ENCODE results near the gene P2RY12. TPM values are rescaled to one million over a fixed set of nuclear protein-coding genes. Genes with fewer than 3 reads are reported as not detected.

The P2RY12 gene
- total and polyA plus RNA-seq, 2 of the 8 experiments (the other 6 are each of a cell fraction or from before 2014, with no cell fraction given): not detected

DNA sequence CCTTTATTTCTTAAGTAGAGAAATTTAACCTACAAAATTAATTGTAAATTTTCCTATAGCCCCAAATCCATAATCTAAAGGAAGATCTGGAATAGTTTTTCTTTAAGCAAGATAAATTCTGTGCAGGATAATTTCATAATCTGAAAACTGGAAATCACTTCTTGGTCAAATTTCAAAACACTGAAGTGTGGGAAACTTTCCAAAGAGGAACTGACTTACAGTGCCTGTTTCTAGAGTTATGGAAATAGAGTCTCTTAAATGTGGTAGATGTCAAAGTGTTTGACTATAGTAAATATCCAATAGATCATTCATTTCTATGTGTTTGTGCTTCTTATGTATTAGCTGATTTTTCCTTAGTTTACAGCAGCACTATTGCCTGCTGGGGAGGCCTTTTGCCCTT is 53.7 kb downstream of the P2RY12 start:
- no peaks in the 10 kb centered on the region for H3K36me3 ChIP-seq (ENCODE audit: control insufficient read depth in 2 of 4, insufficient read depth in 4 of 4, low read length in 3 of 4)
- H3K4ac ChIP-seq (replicated peaks; ENCODE audit: insufficient read length, low read depth, low read length): no peak overlapping the region
- no peak overlapping the region for H3K4me2 ChIP-seq (ENCODE audit: insufficient read depth in 1 of 2, low read depth in 2 of 2, low read length in 2 of 2)
- no peak overlapping the region for H2AFZ ChIP-seq (ENCODE audit: low read length)
- H3K23me2 ChIP-seq (ENCODE audit: low read depth, low read length): no peaks in the 10 kb centered on the region
- DNase-seq (ENCODE audit: low read depth in 1 of 2, low spot score in 2 of 2) (no peak), FAIRE-seq (no peak)
- no peaks in the 10 kb centered on the region; a peak in 2 of 7 replicates for H3K4me1 ChIP-seq (replicated peaks in 1 of 4; ENCODE audit: control insufficient read depth in 3 of 4, insufficient read depth in 4 of 4, low read length in 3 of 4)
- no peaks in the 10 kb centered on the region for H3K79me2 ChIP-seq (ENCODE audit: control insufficient read depth in 1 of 2, insufficient read depth in 2 of 2, low read length in 2 of 2)
- no peak overlapping the region for H3K14ac ChIP-seq (ENCODE audit: insufficient read length)
- no peak overlapping the region for H4K8ac ChIP-seq (ENCODE audit: extremely low read depth, insufficient read depth, low read length)
- H2BK20ac ChIP-seq (ENCODE audit: low read length): no peak overlapping the region
- H2BK12ac ChIP-seq (ENCODE audit: low read depth, low read length): no peak overlapping the region
- H2BK120ac ChIP-seq (replicated peaks; ENCODE audit: low read depth, low read length): no peak overlapping the region
- H2BK15ac ChIP-seq (ENCODE audit: low read length): no peak overlapping the region
- no peaks in the 10 kb centered on the region for H3K9me3 ChIP-seq (ENCODE audit: insufficient read depth in 2 of 2, low read depth in 1 of 2, low read length in 1 of 2)
- no peak overlapping the region for H4K91ac ChIP-seq (replicated peaks; ENCODE audit: insufficient read length, low read length)
- no peak overlapping the region for H3K9ac ChIP-seq (replicated peaks in 1 of 4; ENCODE audit: extremely low read depth in 1 of 4, low read depth in 3 of 4, low read length in 3 of 4)
- H4K5ac ChIP-seq (ENCODE audit: insufficient read length, low read depth, low read length): no peak overlapping the region
- no peak overlapping the region for H3K23ac ChIP-seq (ENCODE audit: insufficient read length)
- ChIA-PET POLR2A (ENCODE audit: partially characterized antibody) (no interaction called here), CTCF (ENCODE audit: partially characterized antibody) (interaction anchor here (0.9 to 1.8 kb wide), 2 partner anchors 14 to 25 kb away, joined by 3 to 4 read pairs; partner anchors contain the start of gene GPR87)
- H3K27ac ChIP-seq (ENCODE audit: low read depth, low read length): no peak overlapping the region
- H4K20me1 ChIP-seq (replicated peaks in 1 of 2; ENCODE audit: control insufficient read depth in 1 of 2, insufficient read depth in 2 of 2, low read length in 2 of 2): no peaks in the 10 kb centered on the region
- no peaks in the 10 kb centered on the region for H3K79me1 ChIP-seq (ENCODE audit: low read depth, low read length)
- H3K56ac ChIP-seq (replicated peaks; ENCODE audit: insufficient read length, low read depth, low read length): no peak overlapping the region
- no peak overlapping the region for H2AK5ac ChIP-seq (ENCODE audit: low read depth, low read length)
- no peak overlapping the region for H3K4me3 ChIP-seq (ENCODE audit: extremely low read depth in 1 of 4, insufficient read depth in 2 of 4, low read depth in 3 of 4, low read length in 4 of 4)
- H3K27me3 ChIP-seq (replicated peaks in 1 of 4; ENCODE audit: control insufficient read depth in 3 of 4, extremely low read depth in 1 of 4, insufficient read depth in 3 of 4, low read length in 3 of 4): no peaks in the 10 kb centered on the region
- H3K18ac ChIP-seq (ENCODE audit: extremely low read depth, low read length): no peak overlapping the region
- H2BK5ac ChIP-seq (ENCODE audit: low read depth, low read length): no peak overlapping the region
- TF ChIP-seq, protein P1, sequence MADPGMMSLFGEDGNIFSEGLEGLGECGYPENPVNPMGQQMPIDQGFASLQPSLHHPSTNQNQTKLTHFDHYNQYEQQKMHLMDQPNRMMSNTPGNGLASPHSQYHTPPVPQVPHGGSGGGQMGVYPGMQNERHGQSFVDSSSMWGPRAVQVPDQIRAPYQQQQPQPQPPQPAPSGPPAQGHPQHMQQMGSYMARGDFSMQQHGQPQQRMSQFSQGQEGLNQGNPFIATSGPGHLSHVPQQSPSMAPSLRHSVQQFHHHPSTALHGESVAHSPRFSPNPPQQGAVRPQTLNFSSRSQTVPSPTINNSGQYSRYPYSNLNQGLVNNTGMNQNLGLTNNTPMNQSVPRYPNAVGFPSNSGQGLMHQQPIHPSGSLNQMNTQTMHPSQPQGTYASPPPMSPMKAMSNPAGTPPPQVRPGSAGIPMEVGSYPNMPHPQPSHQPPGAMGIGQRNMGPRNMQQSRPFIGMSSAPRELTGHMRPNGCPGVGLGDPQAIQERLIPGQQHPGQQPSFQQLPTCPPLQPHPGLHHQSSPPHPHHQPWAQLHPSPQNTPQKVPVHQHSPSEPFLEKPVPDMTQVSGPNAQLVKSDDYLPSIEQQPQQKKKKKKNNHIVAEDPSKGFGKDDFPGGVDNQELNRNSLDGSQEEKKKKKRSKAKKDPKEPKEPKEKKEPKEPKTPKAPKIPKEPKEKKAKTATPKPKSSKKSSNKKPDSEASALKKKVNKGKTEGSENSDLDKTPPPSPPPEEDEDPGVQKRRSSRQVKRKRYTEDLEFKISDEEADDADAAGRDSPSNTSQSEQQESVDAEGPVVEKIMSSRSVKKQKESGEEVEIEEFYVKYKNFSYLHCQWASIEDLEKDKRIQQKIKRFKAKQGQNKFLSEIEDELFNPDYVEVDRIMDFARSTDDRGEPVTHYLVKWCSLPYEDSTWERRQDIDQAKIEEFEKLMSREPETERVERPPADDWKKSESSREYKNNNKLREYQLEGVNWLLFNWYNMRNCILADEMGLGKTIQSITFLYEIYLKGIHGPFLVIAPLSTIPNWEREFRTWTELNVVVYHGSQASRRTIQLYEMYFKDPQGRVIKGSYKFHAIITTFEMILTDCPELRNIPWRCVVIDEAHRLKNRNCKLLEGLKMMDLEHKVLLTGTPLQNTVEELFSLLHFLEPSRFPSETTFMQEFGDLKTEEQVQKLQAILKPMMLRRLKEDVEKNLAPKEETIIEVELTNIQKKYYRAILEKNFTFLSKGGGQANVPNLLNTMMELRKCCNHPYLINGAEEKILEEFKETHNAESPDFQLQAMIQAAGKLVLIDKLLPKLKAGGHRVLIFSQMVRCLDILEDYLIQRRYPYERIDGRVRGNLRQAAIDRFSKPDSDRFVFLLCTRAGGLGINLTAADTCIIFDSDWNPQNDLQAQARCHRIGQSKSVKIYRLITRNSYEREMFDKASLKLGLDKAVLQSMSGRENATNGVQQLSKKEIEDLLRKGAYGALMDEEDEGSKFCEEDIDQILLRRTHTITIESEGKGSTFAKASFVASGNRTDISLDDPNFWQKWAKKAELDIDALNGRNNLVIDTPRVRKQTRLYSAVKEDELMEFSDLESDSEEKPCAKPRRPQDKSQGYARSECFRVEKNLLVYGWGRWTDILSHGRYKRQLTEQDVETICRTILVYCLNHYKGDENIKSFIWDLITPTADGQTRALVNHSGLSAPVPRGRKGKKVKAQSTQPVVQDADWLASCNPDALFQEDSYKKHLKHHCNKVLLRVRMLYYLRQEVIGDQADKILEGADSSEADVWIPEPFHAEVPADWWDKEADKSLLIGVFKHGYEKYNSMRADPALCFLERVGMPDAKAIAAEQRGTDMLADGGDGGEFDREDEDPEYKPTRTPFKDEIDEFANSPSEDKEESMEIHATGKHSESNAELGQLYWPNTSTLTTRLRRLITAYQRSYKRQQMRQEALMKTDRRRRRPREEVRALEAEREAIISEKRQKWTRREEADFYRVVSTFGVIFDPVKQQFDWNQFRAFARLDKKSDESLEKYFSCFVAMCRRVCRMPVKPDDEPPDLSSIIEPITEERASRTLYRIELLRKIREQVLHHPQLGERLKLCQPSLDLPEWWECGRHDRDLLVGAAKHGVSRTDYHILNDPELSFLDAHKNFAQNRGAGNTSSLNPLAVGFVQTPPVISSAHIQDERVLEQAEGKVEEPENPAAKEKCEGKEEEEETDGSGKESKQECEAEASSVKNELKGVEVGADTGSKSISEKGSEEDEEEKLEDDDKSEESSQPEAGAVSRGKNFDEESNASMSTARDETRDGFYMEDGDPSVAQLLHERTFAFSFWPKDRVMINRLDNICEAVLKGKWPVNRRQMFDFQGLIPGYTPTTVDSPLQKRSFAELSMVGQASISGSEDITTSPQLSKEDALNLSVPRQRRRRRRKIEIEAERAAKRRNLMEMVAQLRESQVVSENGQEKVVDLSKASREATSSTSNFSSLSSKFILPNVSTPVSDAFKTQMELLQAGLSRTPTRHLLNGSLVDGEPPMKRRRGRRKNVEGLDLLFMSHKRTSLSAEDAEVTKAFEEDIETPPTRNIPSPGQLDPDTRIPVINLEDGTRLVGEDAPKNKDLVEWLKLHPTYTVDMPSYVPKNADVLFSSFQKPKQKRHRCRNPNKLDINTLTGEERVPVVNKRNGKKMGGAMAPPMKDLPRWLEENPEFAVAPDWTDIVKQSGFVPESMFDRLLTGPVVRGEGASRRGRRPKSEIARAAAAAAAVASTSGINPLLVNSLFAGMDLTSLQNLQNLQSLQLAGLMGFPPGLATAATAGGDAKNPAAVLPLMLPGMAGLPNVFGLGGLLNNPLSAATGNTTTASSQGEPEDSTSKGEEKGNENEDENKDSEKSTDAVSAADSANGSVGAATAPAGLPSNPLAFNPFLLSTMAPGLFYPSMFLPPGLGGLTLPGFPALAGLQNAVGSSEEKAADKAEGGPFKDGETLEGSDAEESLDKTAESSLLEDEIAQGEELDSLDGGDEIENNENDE (IDR thresholded peaks at IDR 0.05; ENCODE audit: insufficient replicate concordance, low read length): no peak

Data from H1 (cell line).